ENCODE results near the gene CPNE5.

The CPNE5 gene

DNA sequence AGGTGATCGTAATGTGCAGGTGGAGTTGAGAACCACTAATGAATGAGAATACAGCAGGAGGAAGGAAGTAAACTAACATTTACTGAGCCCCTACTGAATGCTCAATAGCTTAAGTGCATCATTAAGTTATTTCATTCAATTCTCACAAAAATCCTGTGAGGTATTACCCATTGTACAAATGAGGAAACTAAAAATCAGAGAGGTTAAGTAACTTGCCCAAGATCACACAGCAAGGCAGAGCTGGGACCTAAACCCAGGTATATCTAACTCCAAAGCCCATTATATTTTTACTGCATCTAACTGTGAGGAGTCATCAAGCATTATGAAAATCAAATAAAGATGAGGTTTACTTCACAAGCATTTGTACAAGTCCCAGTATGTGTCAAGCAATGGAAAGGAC, 35.3 kb downstream of the CPNE5 start:
- no peak for TF ChIP-seq ZFX (IDR thresholded peaks at IDR 0.05)
- H3K27ac ChIP-seq: no peak overlapping the region

DNA sequence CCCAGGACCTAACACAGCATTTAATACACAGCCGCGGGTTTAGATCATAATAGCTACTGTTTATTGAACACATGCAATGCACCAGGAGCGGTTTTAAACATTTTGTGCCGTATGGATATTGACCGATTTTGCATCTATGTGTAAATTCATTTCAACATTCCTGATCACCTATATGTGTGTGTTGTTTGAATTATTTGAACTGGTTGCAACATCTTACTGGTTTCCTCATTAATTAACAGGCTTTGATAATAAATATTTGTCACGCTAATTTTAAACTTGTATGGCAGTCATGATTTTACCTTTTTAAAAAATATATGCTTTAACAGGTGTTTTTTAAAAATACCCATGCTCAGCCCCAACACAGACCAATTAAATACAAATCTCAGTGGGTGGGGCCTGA, 35.8 kb downstream of the CPNE5 start:
- no peak for TF ChIP-seq ZFX (IDR thresholded peaks at IDR 0.05)
- TF ChIP-seq, protein P1, sequence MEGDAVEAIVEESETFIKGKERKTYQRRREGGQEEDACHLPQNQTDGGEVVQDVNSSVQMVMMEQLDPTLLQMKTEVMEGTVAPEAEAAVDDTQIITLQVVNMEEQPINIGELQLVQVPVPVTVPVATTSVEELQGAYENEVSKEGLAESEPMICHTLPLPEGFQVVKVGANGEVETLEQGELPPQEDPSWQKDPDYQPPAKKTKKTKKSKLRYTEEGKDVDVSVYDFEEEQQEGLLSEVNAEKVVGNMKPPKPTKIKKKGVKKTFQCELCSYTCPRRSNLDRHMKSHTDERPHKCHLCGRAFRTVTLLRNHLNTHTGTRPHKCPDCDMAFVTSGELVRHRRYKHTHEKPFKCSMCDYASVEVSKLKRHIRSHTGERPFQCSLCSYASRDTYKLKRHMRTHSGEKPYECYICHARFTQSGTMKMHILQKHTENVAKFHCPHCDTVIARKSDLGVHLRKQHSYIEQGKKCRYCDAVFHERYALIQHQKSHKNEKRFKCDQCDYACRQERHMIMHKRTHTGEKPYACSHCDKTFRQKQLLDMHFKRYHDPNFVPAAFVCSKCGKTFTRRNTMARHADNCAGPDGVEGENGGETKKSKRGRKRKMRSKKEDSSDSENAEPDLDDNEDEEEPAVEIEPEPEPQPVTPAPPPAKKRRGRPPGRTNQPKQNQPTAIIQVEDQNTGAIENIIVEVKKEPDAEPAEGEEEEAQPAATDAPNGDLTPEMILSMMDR (conservative IDR thresholded peaks at IDR 0.05): no peak
- no peak overlapping the region for H3K27ac ChIP-seq

DNA sequence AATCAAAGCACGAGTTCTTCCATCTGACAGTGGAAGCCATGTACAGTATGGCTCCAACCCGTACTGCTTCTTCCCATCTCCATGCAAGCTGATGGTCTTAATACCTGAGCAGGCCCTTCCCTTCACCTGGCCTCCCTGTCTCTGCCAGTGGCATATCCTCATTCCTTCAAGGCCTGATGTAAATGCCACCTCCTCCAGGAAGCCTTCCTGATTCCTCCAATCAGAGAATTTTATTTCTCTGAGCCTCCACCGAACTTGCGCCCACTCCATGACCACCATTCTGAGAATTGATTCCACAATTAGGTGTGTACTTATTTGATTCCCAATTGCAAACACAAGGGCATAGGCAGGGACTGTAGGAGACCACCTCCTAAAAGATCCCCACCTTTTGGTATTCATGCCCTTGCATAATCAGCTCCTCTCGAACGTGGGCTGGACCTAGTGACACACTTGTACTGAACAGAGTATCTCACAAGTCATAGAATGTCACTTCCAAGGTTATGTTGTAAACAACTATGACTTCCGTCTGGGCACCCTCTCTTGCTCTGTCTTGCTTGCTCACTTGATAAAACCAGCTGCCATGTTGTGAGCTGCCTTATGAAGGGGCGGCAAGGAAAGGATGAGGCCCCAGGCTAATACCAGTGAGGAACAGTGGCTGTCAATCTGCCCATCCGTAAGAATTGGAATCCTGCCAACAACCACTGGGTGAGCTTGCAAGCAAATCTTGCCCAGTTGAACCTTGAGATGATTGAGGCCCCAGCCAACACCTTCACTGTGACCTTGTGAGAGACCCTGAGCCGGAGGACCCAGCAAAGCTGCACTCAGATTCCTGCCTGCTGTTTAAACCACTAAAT, 38.8 kb downstream of the CPNE5 start:
- TF ChIP-seq, protein P1 (conservative IDR thresholded peaks at IDR 0.05): no peak
- TF ChIP-seq ZFX (IDR thresholded peaks at IDR 0.05): no peak
- H3K27ac ChIP-seq: no peak overlapping the region

DNA sequence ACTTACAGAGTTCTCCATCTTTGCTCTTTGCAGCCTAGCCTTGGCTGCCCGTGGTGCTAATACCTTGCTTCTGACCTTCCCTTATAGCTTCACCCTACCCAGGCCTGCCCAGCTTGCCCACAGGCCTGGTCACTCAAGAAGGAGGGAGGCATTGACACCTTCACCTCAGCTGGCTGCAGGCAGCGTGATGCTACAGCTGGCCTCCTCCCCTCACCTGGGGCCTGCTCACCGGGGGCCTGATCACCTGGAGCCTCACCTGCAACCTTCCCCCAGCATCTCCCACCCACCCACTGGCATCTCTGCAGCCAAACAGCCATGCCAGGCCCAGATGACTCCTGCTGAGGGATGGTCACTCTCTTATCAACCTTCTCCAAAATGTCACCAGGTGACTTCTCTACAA, 40.4 kb downstream of the CPNE5 start:
- TF ChIP-seq, protein P1 (conservative IDR thresholded peaks at IDR 0.05): no peak
- no peak for TF ChIP-seq ZFX (IDR thresholded peaks at IDR 0.05)
- no peak overlapping the region for H3K27ac ChIP-seq

DNA sequence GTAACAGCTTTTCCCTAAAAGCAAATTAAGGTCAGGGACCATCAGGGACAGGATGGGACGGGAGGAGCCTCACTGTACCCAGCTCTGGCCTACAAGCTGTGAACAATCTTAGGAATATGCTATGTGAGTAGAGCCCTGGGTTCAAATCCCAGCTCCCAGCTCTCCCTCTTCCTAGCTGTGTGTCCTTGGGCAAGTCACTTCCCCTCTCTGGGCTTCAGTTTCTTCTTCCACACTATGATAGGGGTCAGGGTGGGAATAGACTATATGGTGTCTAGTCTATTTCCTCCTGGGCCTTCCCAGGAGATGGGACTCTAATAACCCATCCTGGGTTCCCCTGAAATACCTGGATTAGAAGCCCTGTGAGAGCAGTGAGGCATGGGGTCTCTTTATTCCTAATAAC, 41.6 kb downstream of the CPNE5 start:
- TF ChIP-seq, protein P1 (conservative IDR thresholded peaks at IDR 0.05): no peak
- H3K27ac ChIP-seq: no peak overlapping the region

DNA sequence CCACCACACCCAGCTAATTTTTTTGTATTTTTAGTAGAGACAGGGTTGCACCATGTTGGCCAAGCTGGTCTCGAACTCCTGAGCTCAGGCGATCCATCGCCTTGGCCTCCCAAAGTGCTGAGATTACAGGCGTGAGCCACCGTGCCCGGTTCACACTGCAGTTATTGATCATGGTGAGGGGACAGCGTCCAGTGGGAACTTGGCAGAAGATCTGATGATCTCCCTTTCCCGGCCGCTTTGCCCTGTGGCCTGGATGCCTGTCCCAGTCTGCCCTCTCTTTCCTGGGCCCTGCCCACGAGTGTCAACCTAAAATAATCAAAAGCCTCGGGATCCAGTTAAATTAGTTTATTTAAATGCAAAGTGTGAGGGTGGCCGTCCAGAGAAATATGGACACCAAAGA, 42.2 kb downstream of the CPNE5 start:
- TF ChIP-seq ZFX (IDR thresholded peaks at IDR 0.05): no peak
- TF ChIP-seq, protein P1 (conservative IDR thresholded peaks at IDR 0.05): no peak
- no peak overlapping the region for H3K27ac ChIP-seq

DNA sequence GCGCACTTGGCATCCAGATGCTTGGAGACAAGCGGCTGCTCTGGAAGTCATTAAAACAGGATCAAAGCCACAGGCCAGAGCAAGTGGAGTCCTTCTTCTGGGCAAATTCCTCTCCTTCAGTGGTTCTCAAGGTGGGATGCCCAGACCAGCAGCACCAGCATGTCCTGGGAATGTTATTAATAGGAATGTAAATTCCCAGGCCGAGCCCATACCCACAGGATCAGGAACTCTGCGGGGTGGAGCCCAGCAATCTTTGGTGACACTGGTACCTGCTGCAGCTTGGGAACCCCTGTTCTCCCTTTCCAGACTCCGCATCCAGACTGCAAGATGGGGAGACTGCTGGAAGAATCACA, 44.6 kb downstream of the CPNE5 start:
- H3K27ac ChIP-seq: no peak overlapping the region
- TF ChIP-seq ZFX (IDR thresholded peaks at IDR 0.05): no peak
- TF ChIP-seq, protein P1 (conservative IDR thresholded peaks at IDR 0.05): no peak
